Smooth muscle cell (in vitro differentiated cells): ENCODE results near the gene CUL2. TPM values are rescaled to one million over a fixed set of nuclear protein-coding genes. Genes with fewer than 3 reads are reported as not detected.

ENCODE experiments used
- DNase-seq: peaks from one replicate; lab custom pipeline; 2025; ENCODE audit not compliant: unreplicated experiment; lab: John Stamatoyannopoulos, UW
- H2AFZ ChIP-seq: fragments of 200-600 bp; sonication (generic); 2 replicates; pipeline ENCODE4 v1.6.0; 2016; ENCODE audit warnings: antibody characterized with exemption, low read depth, mild to moderate bottlenecking
- H3F3A ChIP-seq: fragments of 200-600 bp; sonication (generic); 2 replicates; pipeline ENCODE4 v1.6.0; 2017; ENCODE audit warnings: antibody characterized with exemption, low read depth
- H3K27ac ChIP-seq: fragments of 200-600 bp; sonication (generic); 2 replicates; pipeline ENCODE4 v1.5.1; 2016; ENCODE audit warnings: low read depth, mild to moderate bottlenecking
- H3K27me3 ChIP-seq: fragments of 200-600 bp; sonication (generic); 2 replicates; pipeline ENCODE4 v1.6.1; 2016; ENCODE audit warnings: low read depth, mild to moderate bottlenecking
- H3K36me3 ChIP-seq: fragments of 200-600 bp; sonication (generic); 2 replicates; pipeline ENCODE4 v1.5.1; 2016; ENCODE audit warnings: low read depth
- H3K4me1 ChIP-seq: fragments of 200-600 bp; sonication (generic); 2 replicates; pipeline ENCODE4 v1.5.1; 2016; ENCODE audit warnings: low read depth
- H3K4me2 ChIP-seq: fragments of 200-600 bp; sonication (generic); 2 replicates; pipeline ENCODE4 v1.6.0; 2016; ENCODE audit warnings: mild to moderate bottlenecking
- H3K4me3 ChIP-seq: fragments of 200-600 bp; sonication (generic); 2 replicates; pipeline ENCODE4 v1.5.1; 2016; ENCODE audit warnings: mild to moderate bottlenecking
- H3K79me2 ChIP-seq: fragments of 200-600 bp; sonication (generic); 2 replicates; pipeline ENCODE4 v1.6.0; 2016; ENCODE audit warnings: low read depth, mild to moderate bottlenecking
- H3K9ac ChIP-seq: fragments of 200-600 bp; sonication (generic); 2 replicates; pipeline ENCODE4 v1.6.0; 2016; ENCODE audit warnings: low read depth
- H3K9me3 ChIP-seq: fragments of 200-600 bp; sonication (generic); replicated peaks from 2 replicates; pipeline ENCODE4 v1.5.1; 2016; ENCODE audit warnings: low read depth
- H4K20me1 ChIP-seq: fragments of 200-600 bp; sonication (generic); 2 replicates; pipeline ENCODE4 v1.6.0; 2016; ENCODE audit warnings: low read depth
- WGBS: methylation state at CpG from one replicate; pipeline ENCODE4 v1.1.7; 2016; ENCODE audit warnings: low lambda C conversion rate; 5-methylcytosine and 5-hydroxymethylcytosine counted together
- polyA plus RNA-seq: library from polyadenylated mRNA; unstranded; fragments of >200 nt; fragmentation: Nextera tagmentation; extraction: Ambion mirVana; gene quantifications from 2 replicates; pipeline ENCODE4 v1.2.1, GENCODE V29; 2016
- total RNA-seq: library from RNA; depleted of rRNA; stranded (reverse); fragments of >200 nt; gene quantifications from 2 replicates; pipeline ENCODE4 v1.2.3, GENCODE V29; 2014
- TF ChIP-seq, protein P1 (sequence below): fragments of 200-600 bp; sonication (generic); IDR thresholded peaks from 2 replicates; pipeline ENCODE4 v1.5.1; 2017; ENCODE audit warnings: borderline replicate concordance, mild to moderate bottlenecking, antibody characterized with exemption; ENCODE audit not compliant: insufficient read depth, poor library complexity, severe bottlenecking

Gene CUL2
- total and polyA plus RNA-seq, 2 experiments from 2014 or later: 38.7 to 39.6 TPM

- Histone ChIP-seq H3K9ac (peak within 1 kb of the TSS; percentile 100), H3K27me3 (no peaks in the 10 kb centered on the region), H3K4me3 (peak within 1 kb of the TSS; percentile 94), H3K4me1 (peaks cover 18% of the 10 kb centered on the region), H3K36me3 (no peaks in the 10 kb centered on the region), H3K79me2 (peaks cover 36% of the 10 kb centered on the region), H3K9me3 (no peaks in the 10 kb centered on the region), H2AFZ (peak within 1 kb of the TSS; percentile 41), H3K4me2 (peak within 1 kb of the TSS; percentile 96), H3F3A (peaks cover 15% of the 10 kb centered on the region), H4K20me1 (no peaks in the 10 kb centered on the region), H3K27ac (peak within 1 kb of the TSS; percentile 100)
- WGBS: 1% methylated on average over 59 of the region's 80 CpGs
- peak; percentile 99 for DNase-seq
- TF ChIP-seq, protein P1, sequence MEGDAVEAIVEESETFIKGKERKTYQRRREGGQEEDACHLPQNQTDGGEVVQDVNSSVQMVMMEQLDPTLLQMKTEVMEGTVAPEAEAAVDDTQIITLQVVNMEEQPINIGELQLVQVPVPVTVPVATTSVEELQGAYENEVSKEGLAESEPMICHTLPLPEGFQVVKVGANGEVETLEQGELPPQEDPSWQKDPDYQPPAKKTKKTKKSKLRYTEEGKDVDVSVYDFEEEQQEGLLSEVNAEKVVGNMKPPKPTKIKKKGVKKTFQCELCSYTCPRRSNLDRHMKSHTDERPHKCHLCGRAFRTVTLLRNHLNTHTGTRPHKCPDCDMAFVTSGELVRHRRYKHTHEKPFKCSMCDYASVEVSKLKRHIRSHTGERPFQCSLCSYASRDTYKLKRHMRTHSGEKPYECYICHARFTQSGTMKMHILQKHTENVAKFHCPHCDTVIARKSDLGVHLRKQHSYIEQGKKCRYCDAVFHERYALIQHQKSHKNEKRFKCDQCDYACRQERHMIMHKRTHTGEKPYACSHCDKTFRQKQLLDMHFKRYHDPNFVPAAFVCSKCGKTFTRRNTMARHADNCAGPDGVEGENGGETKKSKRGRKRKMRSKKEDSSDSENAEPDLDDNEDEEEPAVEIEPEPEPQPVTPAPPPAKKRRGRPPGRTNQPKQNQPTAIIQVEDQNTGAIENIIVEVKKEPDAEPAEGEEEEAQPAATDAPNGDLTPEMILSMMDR: peak; percentile 98
Measured at GRCh38 chr10:35126530-35127288, 36.6 kb upstream of the CUL2 start, which contains the start of gene CREM. TSS of gene CREM (plus strand) at chr10:35126846. CDS start at chr10:35137836, 10,990 bp downstream.

- H3K4me2 ChIP-seq: peak overlapping the region; percentile 96
- H3K4me1 ChIP-seq: peaks cover 18% of the 10 kb centered on the region
- peak overlapping the region; percentile 41 for H2AFZ ChIP-seq
- H3F3A ChIP-seq: peaks cover 15% of the 10 kb centered on the region
- no peaks in the 10 kb centered on the region for H3K36me3 ChIP-seq
- WGBS: 88% methylated on average over 13 of the region's 13 CpGs
- TF ChIP-seq, protein P1: no peak
- no peaks in the 10 kb centered on the region for H3K27me3 ChIP-seq
- peak overlapping the region; percentile 10 for H3K9ac ChIP-seq
- DNase-seq: no peak
- H3K9me3 ChIP-seq: no peaks in the 10 kb centered on the region
- H3K4me3 ChIP-seq: peak overlapping the region; percentile 94
- H3K79me2 ChIP-seq: peaks cover 30% of the 10 kb centered on the region
- H3K27ac ChIP-seq: peak overlapping the region; percentile 100
- H4K20me1 ChIP-seq: no peaks in the 10 kb centered on the region
Measured at GRCh38 chr10:35126062-35126529, 36.0 kb upstream of the CUL2 start.

DNA sequence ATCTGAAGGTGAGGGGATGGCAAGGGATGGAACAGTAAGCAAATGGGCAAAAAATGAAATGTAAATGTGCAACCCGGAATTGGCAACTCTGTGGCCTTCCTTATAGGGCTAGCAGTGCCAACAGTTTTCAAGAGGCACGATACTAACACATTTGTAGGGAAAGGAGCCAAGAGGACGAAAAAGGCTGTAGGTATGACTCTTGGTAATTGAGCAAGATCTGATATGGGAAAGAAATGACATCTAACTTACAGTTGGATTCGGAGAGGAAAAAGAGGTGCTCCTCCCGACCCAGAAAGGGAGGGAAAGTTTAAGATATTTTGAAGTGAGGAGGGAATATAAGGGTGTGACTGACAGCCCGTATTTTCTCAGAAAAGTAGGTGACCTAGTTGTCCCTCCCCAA is 34.4 kb upstream of the CUL2 start:
- Histone ChIP-seq H3K9me3 (no peaks in the 10 kb centered on the region), H4K20me1 (no peaks in the 10 kb centered on the region), H3K4me1 (peaks cover 18% of the 10 kb centered on the region), H3K9ac (no peak overlapping the region), H2AFZ (no peak overlapping the region), H3K79me2 (peaks cover 14% of the 10 kb centered on the region), H3K27ac (no peak overlapping the region), H3K4me2 (no peak overlapping the region), H3K36me3 (no peaks in the 10 kb centered on the region), H3K27me3 (no peaks in the 10 kb centered on the region), H3K4me3 (no peak overlapping the region), H3F3A (peaks cover 15% of the 10 kb centered on the region)
- WGBS: 92% methylated on average over 6 of the region's 6 CpGs
- TF ChIP-seq, protein P1: no peak
- DNase-seq: no peak

DNA sequence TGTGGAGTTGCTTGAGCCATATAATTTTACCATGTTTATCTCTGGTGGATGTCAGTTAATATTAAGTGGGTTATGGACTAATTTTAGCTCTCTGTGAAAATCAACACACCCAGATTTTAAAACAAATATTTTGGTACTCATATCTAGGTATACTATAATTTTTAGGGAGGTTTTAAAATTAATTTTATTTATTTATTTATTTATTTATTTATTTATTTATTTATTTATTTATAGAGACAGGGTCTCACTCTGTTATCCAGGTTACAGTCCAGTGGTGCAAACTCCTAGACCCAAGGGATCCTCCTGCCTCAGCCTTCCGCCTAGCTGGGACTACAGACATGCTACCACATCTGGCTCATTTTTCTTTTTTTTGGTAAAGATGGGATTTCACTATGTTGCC is 29.2 kb upstream of the CUL2 start:
- H2AFZ ChIP-seq: no peak overlapping the region
- H3F3A ChIP-seq: no peaks in the 10 kb centered on the region
- no peak overlapping the region for H3K9ac ChIP-seq
- H3K27ac ChIP-seq: no peak overlapping the region
- no peaks in the 10 kb centered on the region for H3K36me3 ChIP-seq
- H3K9me3 ChIP-seq: no peaks in the 10 kb centered on the region
- H3K4me2 ChIP-seq: no peak overlapping the region
- TF ChIP-seq, protein P1: no peak
- H3K4me3 ChIP-seq: no peak overlapping the region
- 95% methylated on average over 1 of the region's 1 CpG for WGBS
- H3K4me1 ChIP-seq: no peaks in the 10 kb centered on the region
- DNase-seq: no peak
- H3K27me3 ChIP-seq: no peaks in the 10 kb centered on the region
- no peaks in the 10 kb centered on the region for H3K79me2 ChIP-seq
- H4K20me1 ChIP-seq: no peaks in the 10 kb centered on the region
